Sigmoid colon (tissue), 7 donors: ENCODE results near the gene PPFIA2. TPM values are rescaled to one million over a fixed set of nuclear protein-coding genes. Genes with fewer than 3 reads are reported as not detected.

Source experiments
- DNase-seq: peaks from one replicate; pipeline ENCODE4 v3.0.0-alpha.2; 2019
- H3K27ac ChIP-seq, 4 donors: fragments of 200-600 bp; sonication (generic); one replicate each; pipeline ENCODE4 v1.5.1; 2016 to 2019; ENCODE audit warnings: mild to moderate bottlenecking in 1 of 4
- H3K27me3 ChIP-seq, 3 donors: fragments of 200-600 bp; sonication (generic); one replicate each; pipeline ENCODE4 v1.5.1; 2019; ENCODE audit warnings: mild to moderate bottlenecking in 1 of 3
- H3K36me3 ChIP-seq, 4 donors: fragments of 200-600 bp; sonication (generic); one replicate each; pipeline ENCODE4 v1.5.1; 2016 to 2019
- H3K4me1 ChIP-seq, 4 donors: fragments of 200-600 bp; sonication (generic); one replicate each; pipeline ENCODE4 v1.5.1; 2017 to 2019
- H3K4me3 ChIP-seq, 4 donors: fragments of 200-600 bp; sonication (generic); one replicate each; pipeline ENCODE4 v1.5.1; 2017 to 2019; ENCODE audit warnings: mild to moderate bottlenecking in 2 of 4, moderate library complexity in 1 of 4
- H3K9me3 ChIP-seq, 4 donors: fragments of 200-600 bp in 3 of 4; sonication (generic) in 3 of 4; one replicate each; pipeline versions ENCODE4 v1.5.1 to v1.6.1; 2013 to 2019
- CTCF ChIP-seq, 4 experiments: fragments of 450-650 bp in 3 of 4; fragments of 200-600 bp in 1 of 4; IDR thresholded peaks; one replicate each; pipeline ENCODE4 v1.5.1; 2016 to 2019; ENCODE audit warnings: antibody characterized with exemption in 4 of 4, mild to moderate bottlenecking in 3 of 4, moderate library complexity in 2 of 4
- EP300 ChIP-seq, 4 donors: sonication (generic); formaldehyde crosslinking; IDR thresholded peaks; one replicate each; pipeline ENCODE4 v1.6.1; 2017; ENCODE audit warnings: antibody characterized with exemption in 4 of 4
- POLR2A ChIP-seq, 2 donors: fragments of 450-650 bp; IDR thresholded peaks; one replicate each; pipeline ENCODE4 v1.6.1; 2016; ENCODE audit warnings: antibody characterized with exemption in 2 of 2, mild to moderate bottlenecking in 2 of 2, moderate library complexity in 2 of 2
- POLR2AphosphoS5 ChIP-seq, 4 donors: sonication (generic); formaldehyde crosslinking; IDR thresholded peaks; one replicate each; pipeline ENCODE4 v1.6.1; 2017; ENCODE audit warnings: antibody characterized with exemption in 4 of 4
- WGBS, 2 donors: extraction: QIAGEN DNeasy Blood & Tissue Kit; methylation state at CpG; one replicate each; pipeline ENCODE4 v1.1.7; 2013; 5-methylcytosine and 5-hydroxymethylcytosine counted together
- intact Hi-C: fragments of 100-400 bp; cut with DNase I; formaldehyde crosslinking; loops from one replicate; pipeline ENCODE4 v1.15.1; 2023
- polyA plus RNA-seq, 3 donors: library from polyadenylated mRNA; stranded (reverse); fragments of 200-250 nt; gene quantifications; one replicate each; pipeline ENCODE4 v1.2.3, GENCODE V29; 2013
- total RNA-seq, 4 donors: library from RNA; depleted of rRNA; stranded (reverse); fragments of >200 nt; gene quantifications; one replicate each; pipeline ENCODE4 v1.1.0, GENCODE V29; 2016
- donor health status: healthy with polysubstance abuse.
- donor health status: Bipolar disorder and iron deficiency.
- donor health status: healthy.

Gene PPFIA2
- total and polyA plus RNA-seq, 7 donors: 0.44 to 4.4 (median 2.5) TPM; not detected in 2

DNA sequence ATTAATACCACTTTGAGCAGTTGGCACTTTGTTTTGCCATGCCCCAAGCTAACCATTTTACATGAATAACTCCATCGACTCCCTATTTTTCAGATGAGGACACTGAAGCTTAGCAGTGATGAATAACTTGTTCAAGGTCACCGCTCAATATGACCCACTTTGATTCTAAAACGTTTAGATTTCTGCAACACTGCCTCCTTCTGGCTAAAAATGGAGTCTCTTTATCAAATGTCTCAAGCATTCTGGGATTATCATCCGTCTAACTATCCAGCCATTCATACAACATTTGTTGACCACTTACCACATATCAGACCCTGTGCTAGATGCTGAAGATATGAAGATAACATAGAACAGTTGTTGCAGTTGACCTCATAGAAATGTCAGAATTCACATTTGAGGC is 298.0 kb downstream of the PPFIA2 start:
- WGBS, 2 donors: 67% methylated on average over 4 of the region's 4 CpGs
- Histone ChIP-seq H3K36me3 (no peaks in the 10 kb centered on the region), H3K4me1 (no peaks in the 10 kb centered on the region), H3K4me3 (no peak overlapping the region), H3K27ac (no peak overlapping the region), H3K9me3 (no peaks in the 10 kb centered on the region), H3K27me3 (no peaks in the 10 kb centered on the region)
- no peak for TF ChIP-seq POLR2A (IDR thresholded peaks at IDR 0.05)
- no peak for TF ChIP-seq CTCF (IDR thresholded peaks at IDR 0.05)
- no peak for TF ChIP-seq POLR2AphosphoS5 (IDR thresholded peaks at IDR 0.05)
- TF ChIP-seq EP300 (IDR thresholded peaks at IDR 0.05): no peak
- intact Hi-C loops: no loop called here
- DNase-seq: no peak

GRCh38 chr12:81450920-81451739 is 308.0 kb downstream of the PPFIA2 start:
- Histone ChIP-seq H3K4me3 (no peak overlapping the region), H3K4me1 (no peaks in the 10 kb centered on the region), H3K27me3 (no peaks in the 10 kb centered on the region), H3K9me3 (no peaks in the 10 kb centered on the region), H3K36me3 (no peaks in the 10 kb centered on the region), H3K27ac (no peak overlapping the region)
- peak; percentile 11 to 55 (median 37) for TF ChIP-seq CTCF (IDR thresholded peaks at IDR 0.05)
- TF ChIP-seq POLR2A (IDR thresholded peaks at IDR 0.05): no peak
- no peak for TF ChIP-seq EP300 (IDR thresholded peaks at IDR 0.05)
- TF ChIP-seq POLR2AphosphoS5 (IDR thresholded peaks at IDR 0.05): no peak
- intact Hi-C loops: no loop called here
- DNase-seq: no peak
- 25 to 27% methylated on average over 5 of the region's 5 CpGs for WGBS, 2 donors

- no peaks in the 10 kb centered on the region for H3K36me3 ChIP-seq
- H3K4me3 ChIP-seq: no peak overlapping the region
- no peaks in the 10 kb centered on the region for H3K27me3 ChIP-seq
- WGBS, 2 donors: 72 to 82% methylated on average over 6 of the region's 6 CpGs
- H3K27ac ChIP-seq: no peak overlapping the region
- H3K4me1 ChIP-seq: no peaks in the 10 kb centered on the region
- no peaks in the 10 kb centered on the region for H3K9me3 ChIP-seq
- intact Hi-C loops: no loop called here
- DNase-seq: no peak
- TF ChIP-seq CTCF (IDR thresholded peaks at IDR 0.05) (no peak), POLR2AphosphoS5 (IDR thresholded peaks at IDR 0.05) (no peak), POLR2A (IDR thresholded peaks at IDR 0.05) (no peak), EP300 (IDR thresholded peaks at IDR 0.05) (no peak)
Observed at GRCh38 chr12:81441629-81442028, 317.5 kb downstream of the PPFIA2 start.

DNA sequence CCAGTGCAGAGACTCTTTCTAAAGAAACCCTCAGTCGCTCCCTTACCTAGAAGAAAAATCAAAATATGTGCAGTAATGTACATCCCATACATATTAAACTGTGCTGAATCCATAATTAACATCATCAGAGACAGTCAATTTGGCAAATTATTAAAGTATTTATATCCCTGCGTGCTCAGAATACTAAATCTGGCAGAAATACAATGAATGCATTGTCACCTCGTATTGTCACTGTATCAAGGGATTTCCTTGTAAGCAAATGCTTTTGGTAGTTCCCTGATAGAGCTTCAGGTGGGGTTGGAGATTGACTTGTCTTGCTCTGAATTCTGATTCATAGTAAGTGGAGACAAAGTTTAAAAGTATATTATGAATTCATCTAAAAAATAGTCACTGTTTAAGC is 319.1 kb downstream of the PPFIA2 start:
- Histone ChIP-seq H3K27ac (no peak overlapping the region), H3K4me1 (no peaks in the 10 kb centered on the region), H3K36me3 (no peaks in the 10 kb centered on the region), H3K27me3 (no peaks in the 10 kb centered on the region), H3K4me3 (no peak overlapping the region), H3K9me3 (no peaks in the 10 kb centered on the region)
- no peak for DNase-seq
- TF ChIP-seq EP300 (IDR thresholded peaks at IDR 0.05) (no peak), POLR2A (IDR thresholded peaks at IDR 0.05) (no peak), CTCF (IDR thresholded peaks at IDR 0.05) (no peak), POLR2AphosphoS5 (IDR thresholded peaks at IDR 0.05) (no peak)
- WGBS, 2 donors: 39 to 66% methylated on average over 3 of the region's 3 CpGs
- intact Hi-C loops: no loop called here
